Transverse colon (tissue), 3 donors: ENCODE measurements around the gene ZNF485.

Experiments used
- CTCF ChIP-seq, 5 experiments: fragments of 200-600 bp in 3 of 5; fragments of 450-650 bp in 2 of 5; sonication (generic) in 3 of 5; IDR thresholded peaks; 1 replicate in 2 of 5; 2 replicates in 3 of 5; pipeline ENCODE4 v1.5.1; 2016 to 2017; ENCODE audit warnings: antibody characterized with exemption in 5 of 5, inconsistent platforms in 3 of 5, mild to moderate bottlenecking in 2 of 5, moderate library complexity in 1 of 5
- POLR2A ChIP-seq: fragments of 450-650 bp; IDR thresholded peaks from one replicate; pipeline ENCODE4 v1.6.1; 2016; ENCODE audit warnings: antibody characterized with exemption, mild to moderate bottlenecking, moderate library complexity

GRCh38 chr10:43648095-43648397, 41.8 kb downstream of the ZNF485 start:
- TF ChIP-seq CTCF (IDR thresholded peaks at IDR 0.05) (no peak), POLR2A (no peak)
